Fibroblast of peridontal ligament (primary cell): ENCODE measurements around the gene MYMK.

Experiments
- DNase-seq: peaks from one replicate; pipeline ENCODE4 v3.0.0-alpha.2; 2010; ENCODE audit errors: extremely low read depth

MYMK gene

DNA sequence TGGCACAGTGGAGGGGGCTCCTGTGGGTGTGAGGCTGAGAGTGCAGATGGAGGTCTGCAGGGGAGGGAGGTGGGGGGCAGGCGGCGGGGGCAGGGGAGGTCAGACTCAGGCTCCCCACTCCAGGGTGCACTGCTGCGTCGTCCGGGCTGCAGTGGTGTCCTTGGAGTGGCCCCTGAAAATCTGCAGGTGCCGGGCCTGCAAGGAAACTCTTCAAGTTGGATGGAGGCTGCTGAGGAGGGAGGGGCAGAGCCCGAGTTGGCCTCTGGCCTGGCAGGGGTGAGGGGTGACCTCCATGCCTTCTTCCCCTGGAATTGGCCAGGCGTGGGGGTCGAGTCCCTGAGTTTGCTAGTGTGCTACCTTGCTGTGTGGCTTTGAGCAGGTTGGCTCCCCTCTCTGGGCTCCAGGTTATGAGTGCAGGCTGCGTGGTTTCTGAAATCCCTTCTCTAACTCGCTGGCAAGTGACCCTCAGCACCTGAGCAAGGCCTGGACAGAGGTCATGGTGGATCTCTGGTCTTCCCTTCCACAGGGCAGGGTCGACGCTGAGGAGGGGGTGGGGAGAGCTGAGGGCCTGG, 10.6 kb upstream of the MYMK start:
- DNase-seq = no peak

DNA sequence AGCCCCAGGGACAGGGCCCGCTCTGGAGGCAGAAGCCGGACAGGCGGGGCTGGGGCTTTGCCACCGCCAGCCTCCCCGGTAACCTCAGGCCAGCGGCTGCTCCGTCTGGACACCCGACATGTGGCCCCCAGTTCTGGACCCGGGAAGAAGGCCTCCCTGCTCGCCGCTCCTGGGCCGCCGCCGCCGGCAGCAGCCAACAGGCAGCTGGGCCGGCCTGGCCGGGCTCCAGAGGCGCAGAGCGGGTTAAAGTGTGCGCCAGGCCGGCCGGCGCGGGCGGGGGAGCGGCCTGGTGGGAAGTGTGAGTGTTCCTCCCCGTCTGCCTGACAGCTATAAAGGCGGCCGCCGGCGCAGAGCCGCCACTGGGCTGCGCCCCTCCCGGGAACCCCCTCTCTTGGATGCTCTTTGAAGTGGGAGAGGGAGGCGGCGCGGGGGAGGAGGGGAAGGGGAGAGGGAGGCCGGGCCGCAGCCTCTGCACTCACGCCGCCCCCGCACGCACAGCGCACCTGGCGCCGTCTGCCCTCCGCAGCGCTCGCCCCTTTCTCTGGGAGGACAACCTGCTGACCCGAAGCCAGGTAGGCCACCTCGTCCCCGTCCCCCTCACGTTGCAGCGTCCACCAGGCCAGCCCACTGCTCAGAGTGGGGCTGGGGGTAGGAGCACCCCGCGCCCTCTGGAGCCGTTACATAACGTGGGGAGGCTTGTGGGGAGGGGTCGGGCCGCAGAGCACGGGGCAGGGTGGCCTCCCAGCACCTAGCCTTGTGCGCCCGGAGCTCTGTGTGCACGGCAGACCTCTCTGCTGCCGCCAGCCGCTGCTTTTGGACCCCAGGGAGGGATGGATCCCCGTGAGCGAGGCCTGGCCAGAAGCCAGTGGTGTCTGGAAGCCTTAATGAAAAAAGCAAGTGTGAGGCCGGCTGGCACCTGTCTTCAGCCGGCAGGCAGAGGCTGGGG, 9.9 kb upstream of the MYMK start, which contains the start of gene ADAMTSL2:
Gene ADAMTSL2, plus strand, starts transcription at position 359 of the 946 bp plus-strand sequence. CDS start 2,009 bp downstream, outside the sequence.
- DNase-seq = peak; percentile 34

DNA sequence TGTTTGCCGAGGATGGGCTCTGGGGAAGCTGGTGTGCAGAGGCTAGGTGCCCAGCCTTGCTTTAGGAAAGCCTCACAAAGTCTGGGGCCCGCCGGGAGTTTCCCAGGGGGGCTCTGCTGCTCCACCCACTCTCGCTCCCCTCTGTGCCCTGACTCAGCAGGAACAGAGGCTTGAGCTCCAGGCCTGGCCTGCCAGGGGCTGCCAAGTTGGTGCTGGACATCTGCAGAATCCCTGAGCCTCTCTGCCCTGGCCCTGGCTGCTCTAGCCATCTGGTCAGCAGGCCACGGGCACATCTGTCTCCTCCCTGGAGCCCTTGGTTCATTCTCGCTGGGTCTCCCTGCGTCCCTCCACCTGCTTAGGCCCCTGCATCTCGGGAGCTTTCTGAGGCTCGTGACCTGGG, 9.1 kb upstream of the MYMK start:
- DNase-seq = peak; percentile 8

DNA sequence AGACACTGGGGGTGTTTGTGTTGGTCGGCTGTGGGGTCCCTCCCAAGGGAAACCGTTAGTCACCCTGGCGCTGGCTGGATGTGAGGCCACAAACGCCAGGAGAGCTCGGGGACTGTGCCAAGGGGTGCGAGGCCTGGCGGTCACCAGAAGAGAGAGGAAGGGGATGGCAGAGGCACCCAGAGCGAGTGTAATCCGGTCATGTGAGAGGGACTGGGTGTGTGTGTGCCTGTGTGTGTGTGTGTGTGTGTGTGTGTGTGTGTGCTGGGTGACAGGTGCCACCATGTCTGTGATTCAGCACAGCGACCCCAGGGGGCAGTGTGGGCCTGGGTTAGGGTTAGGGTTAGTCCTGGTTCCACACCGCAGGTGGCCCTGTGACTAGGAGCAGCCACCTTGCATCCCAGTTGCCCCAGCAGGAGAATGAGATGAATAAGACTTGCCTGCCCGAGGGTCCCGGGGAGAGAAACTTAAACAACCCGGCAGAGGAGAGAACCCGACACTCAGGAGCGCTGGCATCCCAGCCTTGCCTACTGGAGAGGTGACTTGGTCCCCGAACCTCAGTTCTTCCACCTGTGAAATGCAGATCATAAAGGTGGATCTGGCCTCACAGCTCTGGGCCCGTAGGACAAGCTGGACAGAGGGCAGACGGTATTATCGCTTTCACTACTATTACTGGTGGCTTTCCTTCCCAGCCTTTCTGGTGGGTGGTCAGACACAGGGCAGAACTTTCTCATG, 8.3 kb upstream of the MYMK start:
- DNase-seq = peak; percentile 17

DNA sequence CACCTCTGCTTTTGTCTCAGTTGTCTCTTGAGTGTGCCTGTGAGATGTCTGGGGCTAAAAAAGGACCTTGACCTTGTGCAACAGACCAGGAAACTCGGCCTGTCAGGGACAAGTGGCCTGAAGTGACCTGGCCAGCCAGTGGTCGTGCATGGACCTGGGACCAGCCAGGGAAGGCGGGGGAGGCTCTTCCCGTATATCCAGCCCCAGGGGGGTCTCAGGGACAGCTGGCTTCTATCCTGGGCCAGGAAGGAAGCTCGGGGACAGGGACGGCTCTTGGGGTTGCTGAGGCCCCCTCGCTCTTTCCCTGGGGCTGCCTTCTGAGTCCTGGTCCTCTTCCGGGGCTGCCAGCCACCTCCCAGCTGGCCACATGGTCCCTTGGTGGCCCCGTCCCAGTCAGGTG, 6.5 kb upstream of the MYMK start:
- DNase-seq = no peak

DNA sequence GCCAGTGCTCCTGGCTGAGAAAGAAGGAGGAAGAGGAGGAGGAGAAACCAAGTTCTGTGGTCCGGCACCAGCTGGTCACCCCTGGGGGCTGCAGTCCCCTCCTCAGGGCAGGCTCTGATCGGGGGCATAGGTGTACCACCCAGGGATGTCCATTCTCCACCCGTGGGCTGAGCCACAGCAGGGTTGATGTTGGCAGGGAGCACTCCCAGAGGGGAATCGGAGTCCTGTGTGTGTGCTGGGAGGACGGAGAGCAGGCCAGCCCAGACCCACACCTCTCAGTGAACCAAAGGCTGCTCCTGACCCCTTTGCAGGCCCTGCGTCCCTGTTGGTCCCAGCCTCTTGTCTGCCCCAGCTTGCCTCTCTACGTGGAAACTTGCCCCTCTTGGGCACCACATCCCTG, 5.1 kb upstream of the MYMK start:
- DNase-seq = no peak

DNA sequence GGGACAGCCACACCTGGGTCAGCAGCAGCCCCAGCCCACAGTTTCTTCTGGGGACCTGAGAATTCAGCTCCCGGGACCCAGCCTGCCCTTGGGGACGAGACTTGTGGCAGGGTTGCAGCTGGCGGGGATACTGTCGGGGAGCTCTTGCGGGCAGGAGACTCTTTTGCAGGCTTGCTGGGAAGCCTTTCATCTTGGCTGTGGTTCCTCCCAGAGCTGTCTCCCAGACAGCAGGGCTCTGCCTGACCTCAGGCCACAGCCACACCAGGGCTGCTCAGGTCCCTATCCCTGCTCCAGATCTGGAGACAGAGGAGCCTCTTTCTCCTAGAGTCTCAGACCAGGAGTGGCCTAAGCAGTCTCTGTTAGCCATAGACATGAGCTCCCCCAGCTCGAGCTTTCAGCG, 4.7 kb upstream of the MYMK start:
- no peak for DNase-seq

DNA sequence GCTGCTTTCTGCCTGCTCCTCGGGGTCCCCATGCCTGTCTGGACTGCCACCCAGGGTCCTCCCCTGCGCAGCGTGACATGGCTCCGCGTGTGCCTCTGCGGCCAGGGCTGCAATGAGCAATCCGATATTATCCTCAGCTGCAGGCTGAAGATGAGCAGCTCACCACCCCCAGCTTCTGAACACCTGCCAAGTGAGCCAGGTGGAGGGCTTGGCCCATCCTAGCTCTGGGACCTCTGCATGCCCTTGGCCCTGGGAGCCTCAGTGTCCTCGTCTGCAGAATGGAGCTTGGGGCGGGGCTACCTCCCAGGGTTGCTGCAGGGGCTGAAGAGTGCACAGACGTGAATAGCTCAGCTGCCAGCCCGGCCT, 4.1 kb upstream of the MYMK start:
- no peak for DNase-seq

DNA sequence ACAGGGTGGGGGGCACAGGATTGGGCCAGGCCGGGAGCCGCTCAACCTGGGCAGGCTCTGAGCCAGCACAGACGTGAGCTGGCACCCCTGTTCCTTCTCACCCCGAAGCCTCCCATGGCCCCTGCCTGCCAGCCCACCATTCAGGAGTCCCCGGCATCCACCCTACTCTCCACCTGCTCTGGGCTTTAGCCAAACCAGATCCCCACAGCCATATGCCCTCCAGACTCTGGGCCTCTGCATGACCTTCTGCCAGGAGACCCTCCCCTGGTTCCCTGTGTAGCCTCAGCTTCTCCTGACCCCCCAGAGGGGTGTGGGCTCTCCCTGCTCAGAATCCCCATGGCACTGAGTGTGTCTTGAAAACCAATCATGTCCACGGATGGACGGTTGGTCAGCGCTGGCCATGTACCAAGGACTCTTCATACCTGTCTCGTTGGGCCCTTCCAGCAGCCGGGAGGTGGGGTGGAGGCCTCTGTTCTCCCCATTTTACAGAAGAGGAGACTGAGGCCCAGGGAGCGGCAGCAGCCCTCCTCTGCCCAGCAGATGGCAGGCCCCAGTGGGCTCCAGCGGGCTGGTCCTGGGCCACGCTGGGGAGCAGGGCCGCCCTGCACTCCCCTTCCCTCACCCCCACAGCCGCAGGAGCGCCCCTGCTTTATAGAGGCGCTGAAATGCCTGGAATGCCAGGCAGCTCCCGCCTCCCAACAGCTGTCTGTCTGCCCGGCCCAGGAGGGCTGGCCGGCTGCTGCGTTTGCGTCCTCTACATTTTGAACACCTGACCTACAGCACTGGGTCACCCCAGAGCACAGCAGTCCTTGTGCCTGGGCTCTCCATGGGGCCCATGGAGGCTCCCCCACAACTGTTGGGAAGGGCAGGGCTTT, 3.5 kb upstream of the MYMK start:
- no peak for DNase-seq

DNA sequence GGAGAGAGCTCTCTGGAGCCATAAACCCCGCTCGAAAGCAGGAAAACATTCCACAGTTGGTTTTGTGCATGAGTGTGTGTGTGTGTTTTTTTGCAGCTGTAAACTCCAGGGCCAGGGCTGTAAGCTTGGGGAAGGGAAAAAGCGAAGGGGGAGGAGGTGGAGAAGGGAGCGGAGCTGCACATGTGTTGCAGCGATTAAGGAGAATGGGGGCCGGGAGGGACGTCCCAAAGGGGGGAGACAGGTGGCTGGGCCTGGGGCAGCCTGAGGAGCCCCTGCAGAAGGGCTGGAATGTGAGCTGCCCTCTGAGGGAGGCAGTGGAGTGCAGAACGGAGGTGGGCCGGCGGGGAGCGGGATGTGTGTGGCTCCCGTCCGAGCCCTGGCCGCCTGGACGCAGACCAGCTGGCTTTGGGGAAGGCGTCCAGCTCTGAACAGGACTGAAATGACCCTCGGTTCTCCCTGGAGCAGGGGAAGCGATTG, 2.7 kb upstream of the MYMK start:
- DNase-seq = no peak

DNA sequence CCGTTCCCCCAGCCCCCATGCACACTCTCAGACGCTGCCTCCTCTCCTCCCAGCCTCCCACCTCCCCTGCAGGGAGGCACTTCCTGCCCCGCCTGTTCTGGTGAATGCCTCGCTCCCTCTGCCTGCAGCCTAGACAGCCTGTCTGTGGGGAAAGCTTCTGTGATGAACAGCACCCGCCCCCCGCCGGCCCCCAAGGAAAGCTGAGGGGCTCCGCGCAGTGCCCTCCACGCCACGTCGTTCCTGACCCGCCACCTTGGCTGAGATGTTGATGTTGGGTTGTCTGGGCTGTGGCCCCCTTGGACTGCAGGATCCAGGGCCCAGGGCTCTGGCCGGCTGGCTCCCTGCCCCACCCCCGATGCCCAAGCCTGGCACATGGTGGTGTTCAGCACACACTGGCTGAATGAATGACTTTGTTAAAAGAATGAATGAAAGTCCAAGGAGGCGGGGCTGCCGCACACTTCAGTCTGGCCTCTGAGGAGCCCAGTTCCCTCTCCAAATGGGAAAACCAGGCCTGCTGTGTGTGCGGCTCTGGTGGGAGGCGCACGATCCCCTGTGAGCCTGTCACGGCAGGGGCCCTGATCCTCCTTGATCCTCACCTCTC, 2.1 kb upstream of the MYMK start:
- DNase-seq = no peak

DNA sequence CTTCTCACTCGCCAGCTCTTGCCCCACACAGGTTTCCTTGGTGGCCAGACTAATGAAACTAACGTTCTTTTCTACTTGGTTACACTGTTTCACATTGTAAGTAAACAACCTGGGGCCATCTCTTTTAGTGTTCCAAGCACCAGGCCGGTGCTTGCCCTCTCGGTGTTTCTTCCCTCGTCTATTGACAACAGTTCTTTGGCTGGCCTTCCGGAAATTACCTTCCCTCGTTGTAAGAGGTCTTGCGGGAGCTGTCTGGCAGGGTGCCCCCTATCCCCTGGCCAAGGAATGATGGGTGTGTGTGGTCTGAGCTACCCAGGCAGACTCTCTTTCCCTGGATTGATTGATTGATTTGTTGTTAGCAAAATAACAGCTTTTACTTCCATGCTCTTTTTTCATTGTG, 918 bp upstream of the MYMK start:
- DNase-seq = no peak

DNA sequence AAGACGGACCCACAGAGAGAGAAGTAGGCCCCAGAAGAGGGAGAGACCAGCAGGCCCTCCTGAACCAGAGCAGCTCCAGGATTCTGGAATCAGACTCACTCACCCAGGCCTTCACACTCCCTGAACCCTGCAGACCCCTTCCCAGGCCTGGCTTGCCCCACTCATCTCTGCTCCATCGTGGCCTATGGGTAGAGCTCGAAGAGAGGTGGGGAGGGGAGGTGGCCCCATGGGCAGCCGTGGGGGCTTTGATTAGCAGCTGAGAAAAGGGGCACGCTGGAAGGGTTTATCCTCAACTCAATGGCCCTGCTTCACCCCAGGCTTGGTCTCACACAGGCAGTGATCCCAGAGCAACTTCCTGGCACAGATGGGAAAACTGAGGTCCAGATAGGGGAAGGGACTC, 613 bp downstream of the MYMK start:
- DNase-seq = no peak

DNA sequence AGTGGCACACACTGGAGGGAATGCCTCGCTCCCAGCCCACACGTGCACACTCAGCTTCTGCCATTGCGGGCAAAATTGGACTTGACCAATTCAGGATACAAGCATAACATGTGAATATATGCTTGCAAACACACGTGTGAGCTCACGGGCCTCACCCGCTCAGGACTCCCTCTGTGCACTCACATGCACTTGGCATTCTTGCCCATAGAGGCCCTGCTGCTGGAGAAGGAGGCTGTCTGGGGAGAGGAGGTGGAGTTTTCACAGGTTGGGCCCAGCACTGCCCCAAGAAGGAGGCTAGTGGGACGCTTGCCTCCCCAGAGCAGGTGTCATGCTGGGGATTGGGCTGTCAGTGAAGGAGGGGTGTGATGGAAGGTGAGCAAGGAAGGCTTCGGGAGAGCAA, 1.7 kb downstream of the MYMK start:
- DNase-seq = no peak

DNA sequence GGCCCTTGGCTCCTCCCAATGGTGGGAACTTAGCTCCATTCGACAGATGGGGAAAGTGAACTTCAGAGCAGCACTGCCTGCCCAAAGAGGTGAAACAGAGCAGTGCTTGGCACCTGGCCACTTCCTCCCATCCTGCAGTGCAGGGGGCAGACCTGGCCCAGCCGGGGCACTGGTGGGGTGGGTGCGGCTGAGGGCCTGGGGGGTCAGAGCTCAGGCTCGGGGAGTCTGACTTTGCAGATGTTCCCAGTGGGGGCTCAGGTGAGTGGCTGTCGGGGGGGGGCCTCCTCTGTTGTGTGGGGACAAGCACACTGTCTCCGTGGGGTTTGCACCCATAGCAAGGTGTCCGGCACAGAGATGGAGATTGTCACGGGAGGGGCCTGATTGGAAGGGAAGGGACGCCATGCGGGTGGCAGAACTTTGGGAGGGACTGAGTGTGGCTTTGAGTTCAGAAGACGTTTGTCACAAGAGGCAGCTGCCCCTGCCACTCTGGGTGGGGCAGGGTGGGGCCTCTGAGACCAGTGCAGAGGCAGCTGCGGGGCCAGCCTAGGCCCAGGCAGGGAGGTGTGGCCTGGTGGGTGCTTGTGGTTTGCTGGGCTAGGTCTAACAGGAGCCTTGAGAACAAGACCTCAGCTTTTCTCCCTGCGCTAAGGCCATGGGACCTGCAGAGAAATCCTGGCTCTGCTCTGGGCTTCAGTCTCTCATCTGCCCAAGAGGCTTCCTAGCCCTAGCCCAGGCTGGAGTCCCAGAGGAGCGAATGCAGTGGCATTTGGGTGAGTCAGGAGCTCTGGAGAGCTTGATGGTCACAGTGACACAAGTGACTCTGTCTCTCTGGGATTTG, 2.5 kb downstream of the MYMK start:
- no peak for DNase-seq

DNA sequence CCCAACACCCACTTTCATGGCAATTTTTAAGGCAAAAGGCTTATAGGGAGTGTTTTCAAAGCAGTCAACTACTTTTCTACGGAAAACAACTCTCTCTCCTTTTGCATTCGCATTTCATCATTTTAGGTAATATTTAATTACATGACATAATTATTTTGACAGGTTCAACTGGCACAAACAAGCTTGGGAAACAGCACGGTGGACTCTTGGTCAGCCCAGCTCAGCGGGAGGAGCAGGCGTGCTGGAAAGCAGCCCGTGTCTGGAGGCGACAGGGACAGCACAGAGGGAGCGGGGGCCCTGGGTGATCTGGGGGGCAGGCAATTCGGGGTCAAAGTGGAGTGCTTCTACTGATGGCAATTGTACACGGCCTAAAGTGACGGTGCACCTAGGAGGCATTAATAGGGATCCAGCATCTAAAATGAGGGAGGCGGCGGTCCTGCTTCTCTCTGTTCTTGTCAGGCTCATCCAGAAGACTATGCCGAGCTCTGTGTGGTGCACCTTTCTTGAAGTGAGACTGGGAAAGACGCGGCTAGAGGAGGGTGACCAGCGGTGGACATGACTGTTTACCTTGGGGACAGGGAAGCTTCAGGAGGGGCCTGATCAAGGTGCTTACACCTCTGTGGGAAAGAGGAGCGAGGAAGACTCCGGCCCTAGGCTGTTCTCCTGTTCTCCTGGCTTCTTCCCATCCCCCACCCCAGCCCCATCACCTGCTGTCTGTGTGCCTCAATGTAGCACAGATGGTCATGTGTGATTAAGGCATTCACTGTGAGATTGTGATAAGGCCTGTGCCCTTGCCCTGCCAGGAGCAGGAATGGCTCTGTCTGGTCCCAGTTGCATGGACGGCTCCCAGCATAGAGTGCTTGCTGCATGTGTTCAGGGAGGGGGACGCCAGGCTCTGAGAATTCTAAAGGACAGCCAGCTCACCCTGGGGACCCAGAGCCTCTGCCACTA, 3.4 kb downstream of the MYMK start:
- no peak for DNase-seq

DNA sequence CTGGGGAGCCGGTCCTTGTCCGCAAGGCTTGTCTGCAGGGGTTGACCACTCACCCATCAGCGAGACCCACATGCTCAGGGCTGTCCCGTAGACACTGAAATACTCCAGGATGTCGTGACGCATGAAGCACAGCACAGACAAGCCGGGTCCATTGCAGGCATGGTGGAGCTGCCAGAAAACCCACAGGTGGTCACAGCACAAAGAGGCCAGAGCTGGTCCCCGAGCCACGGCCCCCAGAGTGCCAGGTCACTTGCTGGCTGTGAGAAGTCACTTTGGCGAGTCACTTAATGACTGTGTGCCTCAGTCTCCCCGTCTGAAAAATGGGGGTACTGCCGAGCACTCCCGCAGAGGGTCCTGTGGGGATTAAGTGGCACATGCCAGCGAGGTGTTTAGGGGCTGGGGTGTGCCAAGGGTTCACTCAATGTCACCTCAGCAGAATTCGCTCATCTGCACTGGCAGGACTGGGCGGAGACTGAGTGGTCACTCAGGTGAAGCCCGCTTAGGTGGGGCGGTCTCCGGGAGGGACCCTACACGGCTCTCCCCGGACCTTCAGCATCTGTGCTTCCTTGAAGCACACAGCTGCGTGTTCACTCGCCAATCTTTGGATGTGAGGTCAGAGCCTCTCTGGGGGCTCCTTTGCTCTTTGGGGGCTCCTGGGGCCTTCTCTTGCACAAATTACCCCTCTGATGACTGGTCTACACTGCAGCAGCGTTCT, 4.5 kb downstream of the MYMK start:
- no peak for DNase-seq

DNA sequence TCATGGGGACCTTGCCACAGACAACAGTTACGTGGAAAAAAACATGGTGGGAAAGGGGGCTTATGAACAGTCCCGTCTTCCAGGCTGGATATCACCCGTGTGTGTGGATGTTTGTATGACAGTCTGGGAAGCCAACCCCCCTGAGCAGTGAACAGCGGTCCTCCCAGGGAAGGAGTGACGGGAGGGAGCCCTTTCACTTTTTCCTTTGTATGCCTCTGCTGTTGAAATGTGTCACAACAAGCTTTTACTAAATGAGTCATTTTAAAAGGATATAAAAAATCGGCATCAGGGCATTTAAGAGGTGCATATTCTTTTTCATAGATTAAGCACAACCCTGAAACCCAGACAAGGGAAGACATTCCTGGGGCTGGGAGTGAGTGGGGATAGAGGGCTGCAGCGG, 5.1 kb downstream of the MYMK start:
- no peak for DNase-seq
